Measurements from ENCODE around the gene HTT.

The HTT gene

DNA sequence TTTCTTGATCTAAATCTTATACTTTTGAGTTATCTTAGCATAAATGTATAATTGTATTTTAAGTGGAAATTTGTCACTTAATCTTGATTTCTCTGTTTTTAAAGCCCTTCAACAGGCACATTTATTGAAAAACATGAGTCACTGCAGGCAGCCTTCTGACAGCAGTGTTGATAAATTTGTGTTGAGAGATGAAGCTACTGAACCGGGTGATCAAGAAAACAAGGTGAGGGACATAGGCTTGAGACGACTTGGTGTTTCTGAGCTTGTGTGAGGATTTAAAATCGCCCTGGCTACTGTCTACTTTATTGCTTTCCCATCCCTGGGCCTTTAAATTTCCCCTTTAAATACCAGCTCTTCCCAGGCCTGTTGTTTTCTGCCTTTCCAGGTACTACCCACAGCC is 55.7 kb downstream of the HTT start:
- Histone ChIP-seq H3K4me2 (ENCODE audit: low read length) (no peak overlapping the region), H3K9me2 (replicated peaks; ENCODE audit: control insufficient read depth, low read length) (no peaks in the 10 kb centered on the region), H3K27me3 (ENCODE audit: control insufficient read depth, low read length) (no peaks in the 10 kb centered on the region), H3K36me3 (ENCODE audit: control insufficient read depth, low read length) (peaks cover 89% of the 10 kb centered on the region), H3K4me1 (ENCODE audit: control insufficient read depth, low read length) (no peaks in the 10 kb centered on the region), H3K9me3 (ENCODE audit: control insufficient read depth, insufficient read depth, low read length) (no peaks in the 10 kb centered on the region), H3K27ac (ENCODE audit: low read depth, low read length) (no peak overlapping the region), H3K79me2 (ENCODE audit: control insufficient read depth, low read length) (no peaks in the 10 kb centered on the region), H4K20me1 (ENCODE audit: control insufficient read depth, insufficient read depth, low read depth, low read length) (no peaks in the 10 kb centered on the region), H3F3A (ENCODE audit: control insufficient read depth, insufficient read depth) (no peaks in the 10 kb centered on the region), H3K4me3 (ENCODE audit: low read length) (no peak overlapping the region)
- no peak for TF ChIP-seq EZH2phosphoT487 (IDR thresholded peaks at IDR 0.05; ENCODE audit: borderline replicate concordance, low read length)
- TF ChIP-seq, protein P1, sequence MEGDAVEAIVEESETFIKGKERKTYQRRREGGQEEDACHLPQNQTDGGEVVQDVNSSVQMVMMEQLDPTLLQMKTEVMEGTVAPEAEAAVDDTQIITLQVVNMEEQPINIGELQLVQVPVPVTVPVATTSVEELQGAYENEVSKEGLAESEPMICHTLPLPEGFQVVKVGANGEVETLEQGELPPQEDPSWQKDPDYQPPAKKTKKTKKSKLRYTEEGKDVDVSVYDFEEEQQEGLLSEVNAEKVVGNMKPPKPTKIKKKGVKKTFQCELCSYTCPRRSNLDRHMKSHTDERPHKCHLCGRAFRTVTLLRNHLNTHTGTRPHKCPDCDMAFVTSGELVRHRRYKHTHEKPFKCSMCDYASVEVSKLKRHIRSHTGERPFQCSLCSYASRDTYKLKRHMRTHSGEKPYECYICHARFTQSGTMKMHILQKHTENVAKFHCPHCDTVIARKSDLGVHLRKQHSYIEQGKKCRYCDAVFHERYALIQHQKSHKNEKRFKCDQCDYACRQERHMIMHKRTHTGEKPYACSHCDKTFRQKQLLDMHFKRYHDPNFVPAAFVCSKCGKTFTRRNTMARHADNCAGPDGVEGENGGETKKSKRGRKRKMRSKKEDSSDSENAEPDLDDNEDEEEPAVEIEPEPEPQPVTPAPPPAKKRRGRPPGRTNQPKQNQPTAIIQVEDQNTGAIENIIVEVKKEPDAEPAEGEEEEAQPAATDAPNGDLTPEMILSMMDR (IDR thresholded peaks at IDR 0.05; ENCODE audit: low read depth, low read length, poor library complexity, severe bottlenecking) = no peak

DNA sequence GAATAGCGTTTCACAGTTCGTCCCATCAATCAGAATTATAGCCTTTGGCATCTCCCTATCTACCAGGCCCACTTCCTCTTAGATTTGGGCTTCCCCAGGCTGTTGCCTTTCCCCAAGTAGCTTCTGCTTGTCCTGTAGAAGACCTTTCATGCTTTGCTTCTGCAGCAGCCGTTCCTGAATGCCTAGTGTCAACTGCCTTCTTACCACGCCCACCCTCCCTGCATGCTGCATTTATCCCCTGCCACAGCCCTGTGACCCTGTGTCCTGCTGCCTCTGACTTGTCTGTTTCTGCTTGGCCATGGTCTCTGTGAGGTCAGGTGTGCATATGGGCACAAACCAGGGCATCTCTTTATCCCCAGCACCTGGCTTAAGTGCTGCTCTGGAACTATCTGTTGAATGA is 56.3 kb downstream of the HTT start:
- TF ChIP-seq EZH2phosphoT487 (IDR thresholded peaks at IDR 0.05; ENCODE audit: borderline replicate concordance, low read length) = no peak
- TF ChIP-seq, protein P1 (IDR thresholded peaks at IDR 0.05; ENCODE audit: low read depth, low read length, poor library complexity, severe bottlenecking) = no peak
- Histone ChIP-seq H3K9me2 (replicated peaks; ENCODE audit: control insufficient read depth, low read length) (no peaks in the 10 kb centered on the region), H3F3A (ENCODE audit: control insufficient read depth, insufficient read depth) (no peaks in the 10 kb centered on the region), H3K4me1 (ENCODE audit: control insufficient read depth, low read length) (no peaks in the 10 kb centered on the region), H3K27ac (ENCODE audit: low read depth, low read length) (no peak overlapping the region), H3K9me3 (ENCODE audit: control insufficient read depth, insufficient read depth, low read length) (no peaks in the 10 kb centered on the region), H3K4me3 (ENCODE audit: low read length) (no peak overlapping the region), H3K36me3 (ENCODE audit: control insufficient read depth, low read length) (peaks cover 91% of the 10 kb centered on the region), H3K79me2 (ENCODE audit: control insufficient read depth, low read length) (no peaks in the 10 kb centered on the region), H3K4me2 (ENCODE audit: low read length) (no peak overlapping the region), H3K27me3 (ENCODE audit: control insufficient read depth, low read length) (no peaks in the 10 kb centered on the region), H4K20me1 (ENCODE audit: control insufficient read depth, insufficient read depth, low read depth, low read length) (no peaks in the 10 kb centered on the region)

DNA sequence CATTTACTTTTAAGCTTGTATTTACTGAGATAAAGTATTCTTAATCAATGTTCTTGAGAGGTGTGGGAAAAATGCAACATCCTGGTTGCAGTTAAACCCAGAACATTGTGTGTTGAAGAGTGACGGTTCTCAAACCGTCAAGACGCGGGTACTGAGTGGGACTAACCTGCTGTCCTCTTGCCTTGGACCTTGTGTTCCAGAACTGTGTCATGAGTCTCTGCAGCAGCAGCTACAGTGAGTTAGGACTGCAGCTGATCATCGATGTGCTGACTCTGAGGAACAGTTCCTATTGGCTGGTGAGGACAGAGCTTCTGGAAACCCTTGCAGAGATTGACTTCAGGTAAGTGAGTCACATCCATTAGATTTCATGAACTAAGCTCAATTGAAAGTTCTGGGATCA is 59.7 kb downstream of the HTT start:
- no peaks in the 10 kb centered on the region for H4K20me1 ChIP-seq (ENCODE audit: control insufficient read depth, insufficient read depth, low read depth, low read length)
- no peaks in the 10 kb centered on the region for H3K27me3 ChIP-seq (ENCODE audit: control insufficient read depth, low read length)
- TF ChIP-seq EZH2phosphoT487 (IDR thresholded peaks at IDR 0.05; ENCODE audit: borderline replicate concordance, low read length) = no peak
- TF ChIP-seq, protein P1 (IDR thresholded peaks at IDR 0.05; ENCODE audit: low read depth, low read length, poor library complexity, severe bottlenecking) = no peak
- no peaks in the 10 kb centered on the region for H3F3A ChIP-seq (ENCODE audit: control insufficient read depth, insufficient read depth)
- H3K9me3 ChIP-seq (ENCODE audit: control insufficient read depth, insufficient read depth, low read length) = no peaks in the 10 kb centered on the region
- no peaks in the 10 kb centered on the region for H3K9me2 ChIP-seq (replicated peaks; ENCODE audit: control insufficient read depth, low read length)
- H3K4me3 ChIP-seq (ENCODE audit: low read length) = no peak overlapping the region
- no peaks in the 10 kb centered on the region for H3K4me1 ChIP-seq (ENCODE audit: control insufficient read depth, low read length)
- H3K27ac ChIP-seq (ENCODE audit: low read depth, low read length) = no peak overlapping the region
- H3K4me2 ChIP-seq (ENCODE audit: low read length) = no peak overlapping the region
- H3K79me2 ChIP-seq (ENCODE audit: control insufficient read depth, low read length) = no peaks in the 10 kb centered on the region
- peaks cover 90% of the 10 kb centered on the region for H3K36me3 ChIP-seq (ENCODE audit: control insufficient read depth, low read length)
